K562 (cell line): ENCODE data around the gene RPS28. TPM values are rescaled to one million over a fixed set of nuclear protein-coding genes. Genes with fewer than 3 reads are reported as not detected.

Experiments used
- CBFA2T2 ChIP-seq: fragments of 450-650 bp; conservative IDR thresholded peaks from 2 replicates; pipeline ENCODE4 v1.6.1; 2017; ENCODE audit warnings: mild to moderate bottlenecking
- CCNT2 ChIP-seq: IDR thresholded peaks from 2 replicates; pipeline ENCODE4 v1.6.1; 2011; ENCODE audit warnings: borderline replicate concordance, low read depth, mild to moderate bottlenecking, moderate library complexity, mixed read lengths, low read length; ENCODE audit not compliant: insufficient read length; ENCODE audit errors: extremely low read depth
- PHB ChIP-seq: fragments of 250-450 bp; sonication (Bioruptor Pico); IDR thresholded peaks from 2 replicates; pipeline ENCODE4 v1.5.0; 2021
- PHF21A ChIP-seq: fragments of 450-650 bp; IDR thresholded peaks from 2 replicates; pipeline ENCODE4 v1.6.1; 2017; ENCODE audit warnings: low read depth, borderline replicate concordance
- POLR3A ChIP-seq: IDR thresholded peaks from 2 replicates; pipeline ENCODE4 v1.6.1; 2011; ENCODE audit warnings: borderline replicate concordance, mild to moderate bottlenecking, moderate library complexity; ENCODE audit not compliant: insufficient read length, insufficient read depth; ENCODE audit errors: extremely low read depth
- SNIP1 ChIP-seq: fragments of 450-650 bp; IDR thresholded peaks from 2 replicates; pipeline ENCODE4 v1.7.1; 2017; ENCODE audit warnings: low read depth, mild to moderate bottlenecking
- STAG1 ChIP-seq: sonication (generic); formaldehyde crosslinking; IDR thresholded peaks from 2 replicates; pipeline ENCODE4 v1.5.0; 2020; ENCODE audit warnings: missing genetic modification reagents, borderline replicate concordance
- TAF15 ChIP-seq: fragments of 200-400 bp; formaldehyde crosslinking; IDR thresholded peaks from 2 replicates; pipeline ENCODE4 v1.6.1; 2017; ENCODE audit warnings: mild to moderate bottlenecking, low read depth, low read length, moderate library complexity
- ZNF174 ChIP-seq: fragments of 250-450 bp; sonication (Bioruptor Pico); IDR thresholded peaks from 2 replicates; pipeline ENCODE4 v1.4.0; 2020; ENCODE audit warnings: mild to moderate bottlenecking
- polyA plus RNA-seq, 8 experiments: library from polyadenylated mRNA; depleted of rRNA in 4 of 8; stranded (reverse) in 5 of 8; unstranded in 3 of 8; fragments of >200 nt; fragmentation: Nextera tagmentation in 2 of 8; fragmentation: Illumina TruSeq in 1 of 8; extraction: Ambion mirVana in 2 of 8; extraction: Trizol in 1 of 8; gene quantifications; 2 replicates each; pipeline versions ENCODE4 v1.2.1 to v1.2.3, GENCODE V29; 2011 to 2014; ENCODE audit warnings: inconsistent platforms in 1 of 8, missing spikeins in 1 of 8
- total RNA-seq, 7 experiments: library from RNA; depleted of rRNA in 6 of 7; stranded (reverse); fragments of >200 nt in 6 of 7; fragmentation: Illumina TruSeq in 2 of 7; extraction: Trizol in 2 of 7; gene quantifications; 2 replicates each; pipeline versions ENCODE4 v1.2.1 to v1.2.3, GENCODE V29; 2011 to 2021; ENCODE audit warnings: low replicate concordance in 1 of 7
- TF ChIP-seq, protein P1 (sequence below), 2 experiments: fragments of 450-650 bp; formaldehyde crosslinking in 1 of 2; IDR thresholded peaks; 2 replicates each; pipeline versions ENCODE4 v1.4.0 to v1.6.1; 2014 to 2020; ENCODE audit warnings: mild to moderate bottlenecking in 2 of 2, borderline replicate concordance in 1 of 2, low read depth in 1 of 2
- TF ChIP-seq, protein P2 (sequence below): fragments of 150-350 bp; conservative IDR thresholded peaks from 2 replicates; pipeline ENCODE4 v1.6.1; 2014; ENCODE audit warnings: low read length
- TF ChIP-seq, protein P3 (sequence below): fragments of 450-650 bp; IDR thresholded peaks from 2 replicates; pipeline ENCODE4 v1.6.1; 2016

Gene RPS28
- total and polyA plus RNA-seq, 9 of the 15 experiments (the other 6 are each of a cell fraction or from before 2014, with no cell fraction given): 165 to 2,827 (median 1,303) TPM

DNA sequence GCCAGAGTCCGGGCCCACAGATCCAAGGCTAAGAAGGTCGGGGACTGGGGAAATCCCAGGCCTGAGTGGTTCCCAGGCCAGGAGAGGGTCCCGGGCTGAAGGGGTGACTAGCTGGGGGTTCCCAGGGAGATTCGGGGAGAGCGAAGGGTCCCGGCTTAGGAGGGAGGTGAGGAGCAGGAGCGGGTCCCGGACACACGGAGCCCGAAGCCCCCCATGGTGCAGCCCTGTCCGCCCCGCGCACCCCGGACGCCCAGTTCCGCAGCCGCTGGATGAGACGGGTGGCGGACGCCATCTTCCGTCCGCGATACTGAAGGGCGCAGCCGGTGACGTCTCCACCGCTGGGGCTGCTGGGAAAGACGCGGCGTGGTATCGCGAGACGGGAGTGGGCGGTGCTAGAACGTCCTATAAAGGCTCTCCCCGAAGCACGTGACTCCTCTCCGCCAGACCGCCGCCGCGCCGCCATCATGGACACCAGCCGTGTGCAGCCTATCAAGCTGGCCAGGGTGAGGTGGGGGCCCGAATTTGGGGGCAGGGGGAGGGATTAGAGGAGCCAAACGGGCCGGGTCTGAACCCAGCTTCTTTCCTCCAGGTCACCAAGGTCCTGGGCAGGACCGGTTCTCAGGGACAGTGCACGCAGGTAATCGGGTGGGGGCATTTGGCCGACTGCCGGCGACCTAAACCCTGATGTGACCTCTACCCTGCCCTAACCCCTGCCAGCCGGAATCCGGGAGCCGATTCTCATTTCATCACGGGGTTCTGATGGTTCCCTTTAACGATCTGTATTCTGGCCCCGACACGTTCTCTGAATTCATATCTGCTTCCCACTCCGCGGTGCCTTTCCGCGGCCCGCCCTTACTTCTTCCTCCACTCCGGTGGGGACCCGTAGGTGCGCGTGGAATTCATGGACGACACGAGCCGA, at the start of gene RPS28, which contains the start of gene NDUFA7 (continued):
- TF ChIP-seq, protein P1, sequence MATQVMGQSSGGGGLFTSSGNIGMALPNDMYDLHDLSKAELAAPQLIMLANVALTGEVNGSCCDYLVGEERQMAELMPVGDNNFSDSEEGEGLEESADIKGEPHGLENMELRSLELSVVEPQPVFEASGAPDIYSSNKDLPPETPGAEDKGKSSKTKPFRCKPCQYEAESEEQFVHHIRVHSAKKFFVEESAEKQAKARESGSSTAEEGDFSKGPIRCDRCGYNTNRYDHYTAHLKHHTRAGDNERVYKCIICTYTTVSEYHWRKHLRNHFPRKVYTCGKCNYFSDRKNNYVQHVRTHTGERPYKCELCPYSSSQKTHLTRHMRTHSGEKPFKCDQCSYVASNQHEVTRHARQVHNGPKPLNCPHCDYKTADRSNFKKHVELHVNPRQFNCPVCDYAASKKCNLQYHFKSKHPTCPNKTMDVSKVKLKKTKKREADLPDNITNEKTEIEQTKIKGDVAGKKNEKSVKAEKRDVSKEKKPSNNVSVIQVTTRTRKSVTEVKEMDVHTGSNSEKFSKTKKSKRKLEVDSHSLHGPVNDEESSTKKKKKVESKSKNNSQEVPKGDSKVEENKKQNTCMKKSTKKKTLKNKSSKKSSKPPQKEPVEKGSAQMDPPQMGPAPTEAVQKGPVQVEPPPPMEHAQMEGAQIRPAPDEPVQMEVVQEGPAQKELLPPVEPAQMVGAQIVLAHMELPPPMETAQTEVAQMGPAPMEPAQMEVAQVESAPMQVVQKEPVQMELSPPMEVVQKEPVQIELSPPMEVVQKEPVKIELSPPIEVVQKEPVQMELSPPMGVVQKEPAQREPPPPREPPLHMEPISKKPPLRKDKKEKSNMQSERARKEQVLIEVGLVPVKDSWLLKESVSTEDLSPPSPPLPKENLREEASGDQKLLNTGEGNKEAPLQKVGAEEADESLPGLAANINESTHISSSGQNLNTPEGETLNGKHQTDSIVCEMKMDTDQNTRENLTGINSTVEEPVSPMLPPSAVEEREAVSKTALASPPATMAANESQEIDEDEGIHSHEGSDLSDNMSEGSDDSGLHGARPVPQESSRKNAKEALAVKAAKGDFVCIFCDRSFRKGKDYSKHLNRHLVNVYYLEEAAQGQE (IDR thresholded peaks at IDR 0.05; ENCODE audit: borderline replicate concordance): peak; percentile 52; the same call in 1 of the 2 replicates
- TF ChIP-seq, protein P1 (CRISPR knock-in tag; IDR thresholded peaks at IDR 0.05; ENCODE audit: low read depth): no peak
- TF ChIP-seq CBFA2T2 (peak; percentile 67), STAG1 (CRISPR knock-in tag) (no peak), SNIP1 (no peak), PHB (CRISPR knock-in tag) (no peak), ZNF174 (no peak), POLR3A (no peak), TAF15 (no peak), CCNT2 (peak; percentile 62), PHF21A (no peak)
- TF ChIP-seq, protein P2, sequence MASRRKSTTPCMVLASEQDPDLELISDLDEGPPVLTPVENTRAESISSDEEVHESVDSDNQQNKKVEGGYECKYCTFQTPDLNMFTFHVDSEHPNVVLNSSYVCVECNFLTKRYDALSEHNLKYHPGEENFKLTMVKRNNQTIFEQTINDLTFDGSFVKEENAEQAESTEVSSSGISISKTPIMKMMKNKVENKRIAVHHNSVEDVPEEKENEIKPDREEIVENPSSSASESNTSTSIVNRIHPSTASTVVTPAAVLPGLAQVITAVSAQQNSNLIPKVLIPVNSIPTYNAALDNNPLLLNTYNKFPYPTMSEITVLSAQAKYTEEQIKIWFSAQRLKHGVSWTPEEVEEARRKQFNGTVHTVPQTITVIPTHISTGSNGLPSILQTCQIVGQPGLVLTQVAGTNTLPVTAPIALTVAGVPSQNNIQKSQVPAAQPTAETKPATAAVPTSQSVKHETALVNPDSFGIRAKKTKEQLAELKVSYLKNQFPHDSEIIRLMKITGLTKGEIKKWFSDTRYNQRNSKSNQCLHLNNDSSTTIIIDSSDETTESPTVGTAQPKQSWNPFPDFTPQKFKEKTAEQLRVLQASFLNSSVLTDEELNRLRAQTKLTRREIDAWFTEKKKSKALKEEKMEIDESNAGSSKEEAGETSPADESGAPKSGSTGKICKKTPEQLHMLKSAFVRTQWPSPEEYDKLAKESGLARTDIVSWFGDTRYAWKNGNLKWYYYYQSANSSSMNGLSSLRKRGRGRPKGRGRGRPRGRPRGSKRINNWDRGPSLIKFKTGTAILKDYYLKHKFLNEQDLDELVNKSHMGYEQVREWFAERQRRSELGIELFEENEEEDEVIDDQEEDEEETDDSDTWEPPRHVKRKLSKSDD: peak; percentile 68; the same call in 1 of the 2 replicates
- TF ChIP-seq, protein P3, sequence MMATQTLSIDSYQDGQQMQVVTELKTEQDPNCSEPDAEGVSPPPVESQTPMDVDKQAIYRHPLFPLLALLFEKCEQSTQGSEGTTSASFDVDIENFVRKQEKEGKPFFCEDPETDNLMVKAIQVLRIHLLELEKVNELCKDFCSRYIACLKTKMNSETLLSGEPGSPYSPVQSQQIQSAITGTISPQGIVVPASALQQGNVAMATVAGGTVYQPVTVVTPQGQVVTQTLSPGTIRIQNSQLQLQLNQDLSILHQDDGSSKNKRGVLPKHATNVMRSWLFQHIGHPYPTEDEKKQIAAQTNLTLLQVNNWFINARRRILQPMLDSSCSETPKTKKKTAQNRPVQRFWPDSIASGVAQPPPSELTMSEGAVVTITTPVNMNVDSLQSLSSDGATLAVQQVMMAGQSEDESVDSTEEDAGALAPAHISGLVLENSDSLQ: no peak
